Thyroid gland (tissue), 4 donors: Measurements from ENCODE around the gene PRRX1.

ENCODE experiments used
- CTCF ChIP-seq, 6 experiments: fragments of 200-600 bp in 3 of 6; fragments of 450-650 bp in 3 of 6; sonication (generic) in 3 of 6; IDR thresholded peaks; one replicate each; pipeline ENCODE4 v1.5.1; 2016 to 2019; ENCODE audit warnings: antibody characterized with exemption in 6 of 6, mild to moderate bottlenecking in 2 of 6, inconsistent platforms in 1 of 6, moderate library complexity in 1 of 6
- POLR2A ChIP-seq, 2 donors: fragments of 450-650 bp; IDR thresholded peaks; one replicate each; pipeline ENCODE4 v1.6.1; 2017; ENCODE audit warnings: antibody characterized with exemption in 2 of 2, mild to moderate bottlenecking in 2 of 2, moderate library complexity in 1 of 2

- TF ChIP-seq CTCF (IDR thresholded peaks at IDR 0.05) (no peak), POLR2A (IDR thresholded peaks at IDR 0.05) (no peak)
Observed at GRCh38 chr1:170720661-170721060, 56.7 kb downstream of the PRRX1 start.
